Duodenal mucosa (tissue), 2 donors: ENCODE data around the gene TNIP2.
"Not testable (repeated sequence)": the region's sequence is repeated elsewhere in the genome, so short reads cannot be mapped to it uniquely, and the experiment has no call there.

Source experiments
- H3K27ac ChIP-seq: one replicate; pipeline ENCODE4 v1.7.0; 2013; ENCODE audit warnings: low read depth, low read length
- H3K27me3 ChIP-seq, 2 donors: one replicate each; pipeline ENCODE4 v1.7.0; 2013; ENCODE audit warnings: low read length in 2 of 2, control low read depth in 1 of 2; ENCODE audit not compliant: insufficient read depth in 2 of 2, control insufficient read depth in 1 of 2
- H3K36me3 ChIP-seq, 2 donors: one replicate each; pipeline ENCODE4 v1.7.0; 2013; ENCODE audit warnings: low read length in 2 of 2, control low read depth in 1 of 2; ENCODE audit not compliant: insufficient read depth in 2 of 2, control insufficient read depth in 1 of 2
- H3K4me1 ChIP-seq, 2 donors: one replicate each; pipeline ENCODE4 v1.7.0; 2013; ENCODE audit warnings: low read length in 2 of 2, control low read depth in 1 of 2; ENCODE audit not compliant: insufficient read depth in 2 of 2, control insufficient read depth in 1 of 2
- H3K4me3 ChIP-seq, 2 donors: one replicate each; pipeline ENCODE4 v1.7.0; 2013; ENCODE audit warnings: low read length in 2 of 2, low read depth in 1 of 2
- H3K9ac ChIP-seq, 2 donors: one replicate each; pipeline ENCODE4 v1.7.0; 2013; ENCODE audit warnings: low read length in 2 of 2, low read depth in 1 of 2
- H3K9me3 ChIP-seq, 2 donors: one replicate each; pipeline ENCODE4 v1.7.0; 2013; ENCODE audit warnings: low read length in 2 of 2, control low read depth in 1 of 2; ENCODE audit not compliant: control insufficient read depth in 1 of 2

The TNIP2 gene

GRCh38 chr4:2743518-2744445, 12.4 kb downstream of the TNIP2 start:
- Histone ChIP-seq H3K27me3 (no peaks in the 10 kb centered on the region), H3K9ac (no peak overlapping the region), H3K36me3 (peaks cover 36 to 64% of the 10 kb centered on the region in 2 donors), H3K4me3 (no peak overlapping the region), H3K27ac (no peak overlapping the region), H3K9me3 (no peaks in the 10 kb centered on the region), H3K4me1 (peaks cover 11 to 22% of the 10 kb centered on the region in 2 donors)

GRCh38 chr4:2742823-2743517, 13.2 kb downstream of the TNIP2 start:
- Histone ChIP-seq H3K27me3 (no peaks in the 10 kb centered on the region), H3K9ac (no peak overlapping the region), H3K4me1 (peaks cover 11 to 22% of the 10 kb centered on the region in 2 donors), H3K36me3 (peaks cover 36 to 64% of the 10 kb centered on the region in 2 donors), H3K4me3 (no peak overlapping the region), H3K27ac (no peak overlapping the region), H3K9me3 (no peaks in the 10 kb centered on the region)

DNA sequence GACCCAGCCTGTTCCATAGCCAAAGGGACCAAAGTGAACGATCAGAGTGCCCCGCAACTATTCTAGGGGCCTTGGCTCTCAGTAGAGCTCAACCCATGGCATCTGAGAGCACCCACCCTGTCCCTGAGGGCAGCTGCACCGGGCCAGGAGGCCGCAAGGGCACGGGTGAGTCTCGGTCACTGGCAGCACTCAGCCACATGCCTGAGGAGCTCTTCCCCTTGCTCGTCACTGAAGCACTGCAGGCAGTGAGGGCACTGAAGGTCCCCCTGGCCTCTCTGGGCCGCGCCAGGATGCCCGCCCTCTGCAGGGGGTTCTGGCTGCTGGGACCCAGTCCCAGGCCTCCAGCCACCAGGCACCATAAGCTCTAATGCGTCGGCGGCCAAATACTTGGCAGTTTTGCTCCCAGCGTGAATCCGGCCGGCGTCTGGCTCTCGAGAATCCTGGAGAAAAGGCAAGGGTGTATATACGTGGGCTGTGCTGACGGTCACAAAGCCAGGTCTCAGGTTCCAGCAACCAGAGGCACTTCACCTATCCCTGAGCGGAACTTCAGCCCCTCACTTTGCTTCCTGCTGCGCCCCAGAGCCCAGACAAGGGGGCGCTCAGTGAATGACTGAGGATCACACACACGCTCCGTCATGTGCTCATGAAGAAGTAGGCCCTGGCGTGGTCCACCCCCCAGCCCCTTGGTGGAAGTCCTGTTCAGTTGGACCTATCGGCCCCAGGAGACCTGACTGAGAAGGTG, 13.9 kb downstream of the TNIP2 start:
- Histone ChIP-seq H3K27me3 (no peaks in the 10 kb centered on the region), H3K9ac (no peak overlapping the region), H3K4me1 (peaks cover 11 to 22% of the 10 kb centered on the region in 2 donors), H3K27ac (no peak overlapping the region), H3K4me3 (no peak overlapping the region), H3K36me3 (peaks cover 35 to 58% of the 10 kb centered on the region in 2 donors), H3K9me3 (no peaks in the 10 kb centered on the region)

GRCh38 chr4:2741626-2742025, 14.5 kb downstream of the TNIP2 start:
- H3K9ac ChIP-seq = no peak overlapping the region
- peaks cover 29 to 52% of the 10 kb centered on the region in 2 donors for H3K36me3 ChIP-seq
- H3K27ac ChIP-seq = no peak overlapping the region
- no peak overlapping the region for H3K4me3 ChIP-seq
- H3K27me3 ChIP-seq = no peaks in the 10 kb centered on the region
- H3K4me1 ChIP-seq = peaks cover 7 to 17% of the 10 kb centered on the region in 2 donors
- no peaks in the 10 kb centered on the region for H3K9me3 ChIP-seq

DNA sequence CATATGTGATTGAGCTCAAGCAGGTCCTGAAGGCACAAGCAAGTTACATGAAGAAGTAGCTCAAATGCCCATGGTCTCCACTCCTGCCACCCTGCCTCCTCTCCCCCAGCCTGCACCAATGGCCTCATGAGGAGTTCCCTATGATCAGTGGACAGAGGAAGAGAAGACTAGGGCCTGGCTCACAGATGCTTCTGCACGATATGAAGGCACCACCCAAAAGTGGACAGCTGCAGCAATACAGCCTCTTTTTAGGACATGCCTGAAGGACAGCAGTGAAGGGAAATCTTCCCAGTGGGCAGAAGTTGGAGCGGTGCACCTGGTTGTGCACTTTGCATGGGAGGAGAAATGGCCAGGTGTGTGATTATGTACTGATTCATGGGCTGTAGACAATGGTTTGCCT, 17.8 kb downstream of the TNIP2 start:
- H3K4me1 ChIP-seq, H3K27ac ChIP-seq, H3K9me3 ChIP-seq, H3K4me3 ChIP-seq, H3K27me3 ChIP-seq, H3K9ac ChIP-seq: not testable (repeated sequence)
- H3K36me3 ChIP-seq = peaks cover 15 to 27% of the 10 kb centered on the region in 2 donors

DNA sequence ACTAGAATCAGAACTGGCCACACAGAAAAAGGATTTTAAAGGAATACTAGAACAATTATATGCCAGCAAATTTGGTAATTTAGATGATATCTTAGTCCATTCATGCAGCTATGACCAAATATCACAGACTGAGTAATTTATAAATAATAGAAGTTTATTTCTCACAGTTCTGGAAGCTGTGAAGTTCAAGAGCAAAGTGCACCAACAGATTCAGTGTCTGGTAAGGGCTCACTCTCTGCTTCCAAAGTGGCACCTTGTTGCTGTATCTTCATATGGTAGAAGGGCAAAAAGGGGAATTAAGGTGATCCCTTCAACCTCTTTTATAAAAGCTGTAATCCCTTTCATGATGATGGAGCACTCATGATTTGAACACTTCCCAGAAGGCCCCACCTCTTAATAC, 20.3 kb downstream of the TNIP2 start:
- Histone ChIP-seq H3K27me3 (no peaks in the 10 kb centered on the region), H3K9me3 (no peaks in the 10 kb centered on the region), H3K4me1 (no peaks in the 10 kb centered on the region), H3K27ac (no peak overlapping the region), H3K9ac (no peak overlapping the region), H3K4me3 (no peak overlapping the region), H3K36me3 (peaks cover 27 to 29% of the 10 kb centered on the region in 2 donors)

GRCh38 chr4:2734612-2735011, 21.5 kb downstream of the TNIP2 start:
- H3K9me3 ChIP-seq = no peaks in the 10 kb centered on the region
- H3K27ac ChIP-seq = no peak overlapping the region
- H3K27me3 ChIP-seq = no peaks in the 10 kb centered on the region
- H3K4me3 ChIP-seq = no peak overlapping the region
- peaks cover 27 to 31% of the 10 kb centered on the region in 2 donors for H3K36me3 ChIP-seq
- no peak overlapping the region for H3K9ac ChIP-seq
- no peaks in the 10 kb centered on the region for H3K4me1 ChIP-seq

- Histone ChIP-seq H3K9me3 (no peaks in the 10 kb centered on the region), H3K27ac (no peak overlapping the region)
Measured at GRCh38 chr4:2733844-2734574, 22.1 kb downstream of the TNIP2 start.

DNA sequence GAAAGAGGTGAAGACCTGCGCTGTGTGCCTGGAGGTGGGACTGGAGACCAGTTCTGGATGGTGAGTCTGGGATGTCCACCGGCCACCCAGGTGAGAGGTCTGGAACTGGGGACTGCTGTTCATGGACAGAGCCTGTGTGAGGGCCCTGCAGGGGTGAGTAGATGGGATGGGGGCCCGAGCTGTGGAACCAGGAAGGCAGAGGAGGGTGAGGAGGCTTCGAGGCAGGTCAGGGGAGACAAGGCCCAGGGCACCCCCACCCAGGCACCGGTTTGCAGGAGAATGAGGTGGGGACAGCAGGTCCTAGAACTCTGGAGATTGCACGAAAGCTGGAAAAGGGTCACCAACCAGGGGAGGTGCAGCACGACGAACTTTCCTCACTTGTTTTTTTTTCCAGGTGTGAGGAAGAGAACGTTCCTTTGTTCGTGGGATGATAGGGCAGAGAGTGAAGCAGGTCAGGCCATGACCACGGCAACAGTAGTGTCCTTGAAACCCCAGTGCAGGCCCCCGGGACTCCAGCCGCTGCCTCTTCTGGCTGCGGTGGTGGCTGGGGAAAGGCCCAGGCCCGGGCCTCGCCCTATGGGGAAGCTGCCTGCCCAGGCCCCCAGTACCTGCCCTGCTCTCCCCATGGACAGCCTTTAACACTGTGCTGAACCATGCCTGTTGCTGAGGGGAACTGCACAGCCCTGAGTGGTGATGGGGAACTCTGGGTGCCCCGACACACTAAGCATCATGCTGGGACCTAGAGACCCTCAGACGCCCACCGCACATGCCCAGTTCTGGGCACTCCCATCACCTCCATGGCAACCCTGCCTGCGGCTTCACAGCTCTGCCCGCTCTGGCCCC, 22.9 kb downstream of the TNIP2 start:
- Histone ChIP-seq H3K4me1 (no peaks in the 10 kb centered on the region), H3K27ac (no peak overlapping the region), H3K27me3 (no peaks in the 10 kb centered on the region), H3K36me3 (peaks cover 27 to 39% of the 10 kb centered on the region in 2 donors), H3K4me3 (no peak overlapping the region), H3K9ac (no peak overlapping the region), H3K9me3 (no peaks in the 10 kb centered on the region)

More at GRCh38 chr4:2733844-2734574, 22.1 kb downstream of the TNIP2 start:
- H3K27me3 ChIP-seq = no peaks in the 10 kb centered on the region
- peaks cover 27 to 37% of the 10 kb centered on the region in 2 donors for H3K36me3 ChIP-seq
- no peaks in the 10 kb centered on the region for H3K4me1 ChIP-seq
- H3K4me3 ChIP-seq = no peak overlapping the region
- no peak overlapping the region for H3K9ac ChIP-seq
